K562 (cell line): ENCODE measurements around the gene IFI6.

Experiments used
- CBFB ChIP-seq: sonication (generic); formaldehyde crosslinking; IDR thresholded peaks from 2 replicates; pipeline ENCODE4 v1.4.0; 2020; ENCODE audit warnings: mild to moderate bottlenecking, missing genetic modification reagents
- CTCF ChIP-seq, 3 experiments: IDR thresholded peaks in 2 of 3; conservative IDR thresholded peaks in 1 of 3; 2 replicates each; pipeline ENCODE4 v1.5.1; 2011 to 2012; ENCODE audit warnings: low read length in 3 of 3, mild to moderate bottlenecking in 3 of 3, control low read depth in 2 of 3, improper control_type of control experiment in 1 of 3, inconsistent platforms in 1 of 3, low read depth in 1 of 3, mixed read lengths in 1 of 3, moderate library complexity in 1 of 3; ENCODE audit not compliant: insufficient read depth in 2 of 3
- HDAC2 ChIP-seq: fragments of 450-650 bp; IDR thresholded peaks from 2 replicates; pipeline ENCODE4 v1.6.1; 2016; ENCODE audit warnings: mild to moderate bottlenecking
- MAFG ChIP-seq: fragments of 450-650 bp; conservative IDR thresholded peaks from 2 replicates; pipeline ENCODE4 v1.6.1; 2016; ENCODE audit warnings: missing genetic modification characterization, missing compliant biosample characterization
- NFE2L1 ChIP-seq: fragments of 450-650 bp; IDR thresholded peaks from 2 replicates; pipeline ENCODE4 v1.6.1; 2016; ENCODE audit warnings: missing genetic modification characterization, low read depth, mild to moderate bottlenecking, missing compliant biosample characterization, moderate library complexity, borderline replicate concordance
- SPI1 ChIP-seq: IDR thresholded peaks from 2 replicates; pipeline ENCODE4 v1.6.1; 2011; ENCODE audit warnings: low read depth, low read length, control low read depth, borderline replicate concordance
- ZC3H4 ChIP-seq: sonication (generic); formaldehyde crosslinking; IDR thresholded peaks from 2 replicates; pipeline ENCODE4 v1.9.0; 2021; ENCODE audit warnings: missing genetic modification reagents, borderline replicate concordance

GRCh38 chr1:27678747-27679146, 6.8 kb upstream of the IFI6 start:
- TF ChIP-seq NFE2L1 (tag) (no peak), ZC3H4 (CRISPR knock-in tag) (no peak), HDAC2 (no peak), CBFB (CRISPR knock-in tag) (no peak), MAFG (tag) (no peak), CTCF (IDR thresholded peaks at IDR 0.05 in 2 of 3, conservative IDR thresholded peaks at IDR 0.05 in 1 of 3; ENCODE audit: insufficient read depth in 2 of 3, low read depth in 1 of 3, low read length in 3 of 3) (no peak), SPI1 (no peak)
